Measurements from ENCODE around the gene DCD. TPM values are rescaled to one million over a fixed set of nuclear protein-coding genes. Genes with fewer than 3 reads are reported as not detected.

Gene DCD
- polyA plus RNA-seq, 1 donor (not counting 4 experiments of a cell fraction or from before 2014, with no cell fraction given), result not detected

- Histone ChIP-seq H3K79me2 (ENCODE audit: control insufficient read depth, insufficient read depth, low read length) (no peaks in the 10 kb centered on the region), H3K9me3 (ENCODE audit: control insufficient read depth, low read depth, low read length) (no peaks in the 10 kb centered on the region), H3K9ac (ENCODE audit: control insufficient read depth, extremely low read depth, insufficient read depth, low read length) (no peak overlapping the region), H3K4me1 (ENCODE audit: control insufficient read depth, extremely low read depth, insufficient read depth, low read length) (no peaks in the 10 kb centered on the region), H3K4me3 (ENCODE audit: control insufficient read depth in 2 of 3, extremely low read depth in 1 of 3, insufficient read depth in 2 of 3, low read depth in 1 of 3, low read length in 3 of 3) (no peak overlapping the region), H3K36me3 (ENCODE audit: control insufficient read depth in 2 of 2, extremely low read depth in 1 of 2, insufficient read depth in 2 of 2, low read length in 2 of 2) (no peaks in the 10 kb centered on the region), H2AFZ (ENCODE audit: control insufficient read depth, low read length) (no peak overlapping the region), H4K20me1 (ENCODE audit: control insufficient read depth, extremely low read depth, insufficient read depth, low read length) (no peaks in the 10 kb centered on the region), H3K9me1 (ENCODE audit: control insufficient read depth, extremely low read depth, insufficient read depth, low read length) (no peaks in the 10 kb centered on the region), H3K4me2 (ENCODE audit: control insufficient read depth, extremely low read depth, insufficient read depth, low read depth, low read length) (no peak overlapping the region), H3K27ac (ENCODE audit: control insufficient read depth, insufficient read depth, low read length) (no peak overlapping the region), H3K27me3 (ENCODE audit: control insufficient read depth, extremely low read depth, insufficient read depth, low read length) (no peaks in the 10 kb centered on the region)
- FAIRE-seq (no peak), DNase-seq (ENCODE audit: low read depth, low spot score) (no peak)
- dilution Hi-C loops (cut with MboI; ENCODE audit: extremely low pct_ligation_motif_present, low sequenced_read_pairs), result no loop called here
- no peak for TF ChIP-seq EZH2 (IDR thresholded peaks at IDR 0.05; ENCODE audit: low read length)
- no peak for TF ChIP-seq CTCF (optimal IDR thresholded peaks at IDR 0.05 in 1 of 3, IDR thresholded peaks at IDR 0.05 in 1 of 3, conservative IDR thresholded peaks at IDR 0.05 in 1 of 3; ENCODE audit: extremely low read depth in 1 of 3, insufficient read depth in 2 of 3, low read length in 3 of 3)
These were observed 36.8 kb upstream of the DCD start for GRCh38 chr12:54684636-54685630.

- no peaks in the 10 kb centered on the region for H3K4me1 ChIP-seq (ENCODE audit: control insufficient read depth, extremely low read depth, insufficient read depth, low read length)
- no peaks in the 10 kb centered on the region for H4K20me1 ChIP-seq (ENCODE audit: control insufficient read depth, extremely low read depth, insufficient read depth, low read length)
- no peaks in the 10 kb centered on the region for H3K9me3 ChIP-seq (ENCODE audit: control insufficient read depth, low read depth, low read length)
- FAIRE-seq (no peak), DNase-seq (ENCODE audit: low read depth, low spot score) (no peak)
- no peak overlapping the region for H2AFZ ChIP-seq (ENCODE audit: control insufficient read depth, low read length)
- H3K4me3 ChIP-seq (ENCODE audit: control insufficient read depth in 2 of 3, extremely low read depth in 1 of 3, insufficient read depth in 2 of 3, low read depth in 1 of 3, low read length in 3 of 3), result no peak overlapping the region
- no peaks in the 10 kb centered on the region for H3K36me3 ChIP-seq (ENCODE audit: control insufficient read depth in 2 of 2, extremely low read depth in 1 of 2, insufficient read depth in 2 of 2, low read length in 2 of 2)
- H3K4me2 ChIP-seq (ENCODE audit: control insufficient read depth, extremely low read depth, insufficient read depth, low read depth, low read length), result no peak overlapping the region
- dilution Hi-C loops (cut with MboI; ENCODE audit: extremely low pct_ligation_motif_present, low sequenced_read_pairs), result no loop called here
- no peak overlapping the region for H3K27ac ChIP-seq (ENCODE audit: control insufficient read depth, insufficient read depth, low read length)
- H3K79me2 ChIP-seq (ENCODE audit: control insufficient read depth, insufficient read depth, low read length), result no peaks in the 10 kb centered on the region
- H3K9me1 ChIP-seq (ENCODE audit: control insufficient read depth, extremely low read depth, insufficient read depth, low read length), result no peaks in the 10 kb centered on the region
- H3K27me3 ChIP-seq (ENCODE audit: control insufficient read depth, extremely low read depth, insufficient read depth, low read length), result no peaks in the 10 kb centered on the region
- TF ChIP-seq EZH2 (IDR thresholded peaks at IDR 0.05; ENCODE audit: low read length) (no peak), CTCF (optimal IDR thresholded peaks at IDR 0.05 in 1 of 3, IDR thresholded peaks at IDR 0.05 in 1 of 3, conservative IDR thresholded peaks at IDR 0.05 in 1 of 3; ENCODE audit: extremely low read depth in 1 of 3, insufficient read depth in 2 of 3, low read length in 3 of 3) (no peak)
- no peak overlapping the region for H3K9ac ChIP-seq (ENCODE audit: control insufficient read depth, extremely low read depth, insufficient read depth, low read length)
These were observed 35.2 kb upstream of the DCD start for GRCh38 chr12:54683398-54683797.

All from keratinocyte (primary cell).